SK-N-SH (cell line): ENCODE measurements around the gene BCL7C. TPM values are rescaled to one million over a fixed set of nuclear protein-coding genes. Genes with fewer than 3 reads are reported as not detected.

Source experiments
- CTCF ChIA-PET: fragments of 300-600, 350-600 bp; formaldehyde crosslinking; extraction: SDS; loops from one replicate; lab custom pipeline; 2021; lab: Yijun Ruan, JAX
- POLR2A ChIA-PET: fragments of 350-600 bp; sonication (Branson Sonifier 250); formaldehyde crosslinking; extraction: SDS; loops from one replicate; lab custom pipeline; 2020; ENCODE audit warnings: antibody characterized with exemption, inconsistent platforms; lab: Yijun Ruan, JAX
- DNase-seq: peaks from one replicate; pipeline ENCODE4 v3.0.0; 2012
- H2AFZ ChIP-seq: fragments of 200-600 bp; sonication (generic); 2 replicates; pipeline ENCODE4 v1.8.1; 2016; ENCODE audit warnings: antibody characterized with exemption, mild to moderate bottlenecking, low read depth
- H3F3A ChIP-seq: fragments of 200-600 bp; sonication (generic); replicated peaks from 2 replicates; pipeline ENCODE3; 2016; ENCODE audit warnings: antibody characterized with exemption, mild to moderate bottlenecking; ENCODE audit not compliant: insufficient read depth
- H3K27ac ChIP-seq, 2 experiments: fragments of 200-500 bp in 1 of 2; fragments of 200-600 bp in 1 of 2; sonication (Bioruptor generic) in 1 of 2; sonication (generic), shearing (Covaris generic) in 1 of 2; 2 replicates each; pipeline versions ENCODE4 v1.5.1 to v1.6.1; 2014 to 2016; ENCODE audit warnings: low read depth in 2 of 2, inconsistent platforms in 1 of 2, low read length in 1 of 2, mild to moderate bottlenecking in 1 of 2, mixed read lengths in 1 of 2
- H3K27me3 ChIP-seq: fragments of 200-600 bp; sonication (generic), shearing (Covaris generic); 2 replicates; pipeline ENCODE4 v1.6.1; 2016; ENCODE audit warnings: mixed run types; ENCODE audit not compliant: insufficient read depth
- H3K36me3 ChIP-seq, 2 experiments: fragments of 200-500 bp in 1 of 2; fragments of 200-600 bp in 1 of 2; sonication (Bioruptor generic) in 1 of 2; sonication (generic) in 1 of 2; replicated peaks in 1 of 2; 2 replicates each; pipeline versions ENCODE3 to v1.5.1; 2014 to 2016; ENCODE audit warnings: low read length in 1 of 2, mild to moderate bottlenecking in 1 of 2; ENCODE audit not compliant: insufficient read depth in 2 of 2, control insufficient read depth in 1 of 2
- H3K4me1 ChIP-seq, 2 experiments: fragments of 200-500 bp in 1 of 2; fragments of 200-600 bp in 1 of 2; sonication (Bioruptor generic) in 1 of 2; sonication (generic), shearing (Covaris generic) in 1 of 2; 2 replicates each; pipeline versions ENCODE4 v1.5.1 to v1.6.1; 2014 to 2016; ENCODE audit warnings: low read depth in 1 of 2, low read length in 1 of 2, mixed run types in 1 of 2; ENCODE audit not compliant: insufficient read depth in 2 of 2, control insufficient read depth in 1 of 2
- H3K4me2 ChIP-seq: fragments of 200-600 bp; sonication (generic), shearing (Covaris generic); 2 replicates; pipeline ENCODE4 v1.6.1; 2017; ENCODE audit warnings: mixed run types
- H3K4me3 ChIP-seq, 2 experiments: fragments of 200-500 bp in 1 of 2; fragments of 200-600 bp in 1 of 2; sonication (Bioruptor generic) in 1 of 2; sonication (generic), shearing (Covaris generic) in 1 of 2; 2 replicates each; pipeline versions ENCODE4 v1.5.1 to v1.8.1; 2014 to 2016; ENCODE audit warnings: low read depth in 2 of 2, inconsistent platforms in 1 of 2, low read length in 1 of 2, mild to moderate bottlenecking in 1 of 2, mixed read lengths in 1 of 2, moderate library complexity in 1 of 2
- H3K79me2 ChIP-seq: fragments of 200-600 bp; sonication (generic); 2 replicates; pipeline ENCODE4 v1.8.1; 2017; ENCODE audit warnings: mild to moderate bottlenecking; ENCODE audit not compliant: insufficient read depth
- H3K9ac ChIP-seq: fragments of 200-600 bp; sonication (generic); 2 replicates; pipeline ENCODE4 v1.6.1; 2017; ENCODE audit warnings: mixed run types
- H3K9me2 ChIP-seq: fragments of 200-600 bp; sonication (generic); 2 replicates; pipeline ENCODE4 v1.6.1; 2017; ENCODE audit warnings: mixed run types
- H3K9me3 ChIP-seq: fragments of 200-600 bp; sonication (generic); 2 replicates; pipeline ENCODE4 v1.6.1; 2017; ENCODE audit warnings: mixed run types, mild to moderate bottlenecking, moderate library complexity
- H4K20me1 ChIP-seq: fragments of 200-600 bp; sonication (generic); 2 replicates; pipeline ENCODE4 v1.6.1; 2017; ENCODE audit warnings: mild to moderate bottlenecking, mixed run types; ENCODE audit not compliant: insufficient read depth
- CHD2 ChIP-seq: fragments of 150-350 bp; IDR thresholded peaks from 2 replicates; pipeline ENCODE4 v1.6.1; 2018; ENCODE audit warnings: low read length; ENCODE audit not compliant: partially characterized antibody
- ELF1 ChIP-seq: IDR thresholded peaks from 2 replicates; pipeline ENCODE4 v1.4.0; 2012
- FOSL2 ChIP-seq: IDR thresholded peaks from 2 replicates; pipeline ENCODE4 v1.4.0; 2012; ENCODE audit warnings: low read depth, mild to moderate bottlenecking, moderate library complexity, borderline replicate concordance
- FOXM1 ChIP-seq: IDR thresholded peaks from 2 replicates; pipeline ENCODE4 v1.4.0; 2012; ENCODE audit warnings: low read depth, mild to moderate bottlenecking
- NFIC ChIP-seq: IDR thresholded peaks from 2 replicates; pipeline ENCODE4 v1.4.0; 2012; ENCODE audit warnings: borderline replicate concordance
- NRF1 ChIP-seq: IDR thresholded peaks from 2 replicates; pipeline ENCODE4 v1.6.1; 2012; ENCODE audit warnings: low read depth, mild to moderate bottlenecking, low read length
- POLR2AphosphoS5 ChIP-seq: IDR thresholded peaks from 2 replicates; pipeline ENCODE4 v1.6.1; 2012; ENCODE audit warnings: low read depth, low read length
- RCOR1 ChIP-seq: fragments of 150-350 bp; IDR thresholded peaks from 2 replicates; pipeline ENCODE4 v1.6.1; 2017; ENCODE audit warnings: antibody characterized with exemption, low read length
- RFX5 ChIP-seq: IDR thresholded peaks from 2 replicates; pipeline ENCODE4 v1.6.1; 2012; ENCODE audit warnings: mild to moderate bottlenecking, improper control_type of control experiment, low read length
- SIN3A ChIP-seq: IDR thresholded peaks from 2 replicates; pipeline ENCODE4 v1.6.1; 2012; ENCODE audit warnings: low read depth, mild to moderate bottlenecking, low read length, moderate library complexity, borderline replicate concordance
- TEAD4 ChIP-seq: IDR thresholded peaks from 2 replicates; pipeline ENCODE4 v1.4.0; 2012; ENCODE audit warnings: mild to moderate bottlenecking, borderline replicate concordance; ENCODE audit not compliant: insufficient read depth
- YY1 ChIP-seq: IDR thresholded peaks from 2 replicates; pipeline ENCODE4 v1.4.0; 2012; ENCODE audit warnings: low read depth, mild to moderate bottlenecking
- WGBS: methylation state at CpG from one replicate; pipeline ENCODE4 v1.1.6; 2017; ENCODE audit warnings: low lambda C conversion rate; 5-methylcytosine and 5-hydroxymethylcytosine counted together
- polyA plus RNA-seq, 3 experiments: library from polyadenylated mRNA; depleted of rRNA; stranded (reverse); fragments of >200 nt; gene quantifications; 2 replicates each; pipeline ENCODE4 v1.2.3, GENCODE V29; 2012
- TF ChIP-seq, protein P1 (sequence below): IDR thresholded peaks from 2 replicates; pipeline ENCODE4 v1.4.0; 2012; ENCODE audit warnings: low read depth, borderline replicate concordance
- TF ChIP-seq, protein P2 (sequence below): fragments of 150-350 bp; IDR thresholded peaks from 2 replicates; pipeline ENCODE4 v1.6.1; 2017; ENCODE audit warnings: antibody characterized with exemption, low read length, low read depth, borderline replicate concordance
- TF ChIP-seq, protein P3 (sequence below): IDR thresholded peaks from 2 replicates; pipeline ENCODE4 v1.4.0; 2012; ENCODE audit warnings: low read depth, borderline replicate concordance

Gene BCL7C
- polyA plus RNA-seq, 1 of the 3 experiments (the other 2 are of a cell fraction), result 56.3 TPM

DNA sequence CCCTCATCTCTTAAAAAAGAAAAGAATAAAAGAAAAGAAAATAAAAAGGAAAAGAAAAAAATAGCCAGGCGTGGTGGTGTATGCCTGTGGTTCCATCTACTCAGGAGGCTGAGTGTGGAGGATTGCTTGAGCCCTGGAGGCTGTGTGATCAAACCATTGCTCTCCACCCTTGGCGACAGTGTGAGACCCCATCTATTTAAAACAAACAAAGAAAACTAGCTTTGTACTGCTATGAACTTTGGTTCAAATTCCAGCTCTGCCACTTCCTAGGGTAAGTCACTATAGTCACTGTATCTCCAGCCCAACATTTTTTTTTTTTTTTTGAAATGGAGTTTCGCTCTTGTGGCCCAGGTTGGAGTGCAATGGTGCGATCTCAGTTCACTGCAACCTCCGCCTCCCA, 6.7 kb upstream of the BCL7C start:
- Histone ChIP-seq H2AFZ (no peak overlapping the region), H3K4me1 (peaks cover 12 to 21% of the 10 kb centered on the region in 2 experiments; a peak in 3 of 4 replicates), H3K36me3 (no peaks in the 10 kb centered on the region), H3F3A (peaks cover 24% of the 10 kb centered on the region), H3K4me3 (no peak overlapping the region), H3K9me3 (no peaks in the 10 kb centered on the region), H4K20me1 (no peaks in the 10 kb centered on the region), H3K27ac (no peak overlapping the region), H3K27me3 (no peaks in the 10 kb centered on the region), H3K9me2 (no peaks in the 10 kb centered on the region), H3K4me2 (no peak overlapping the region), H3K79me2 (peaks cover 4% of the 10 kb centered on the region; the same call in 1 of the 2 replicates), H3K9ac (no peak overlapping the region)
- ChIA-PET CTCF (interaction anchor here (0.8 to 4.6 kb wide), 6 partner anchors 14 to 95 kb away, joined by 3 to 74 read pairs (median 4); no protein-coding TSS in a partner anchor), POLR2A (no interaction called here)
- DNase-seq, result no peak
- TF ChIP-seq NRF1 (no peak), CHD2 (no peak), FOSL2 (no peak), RCOR1 (no peak), YY1 (no peak), POLR2AphosphoS5 (no peak), ELF1 (no peak), FOXM1 (no peak), TEAD4 (no peak), RFX5 (no peak)
- TF ChIP-seq, protein P1, sequence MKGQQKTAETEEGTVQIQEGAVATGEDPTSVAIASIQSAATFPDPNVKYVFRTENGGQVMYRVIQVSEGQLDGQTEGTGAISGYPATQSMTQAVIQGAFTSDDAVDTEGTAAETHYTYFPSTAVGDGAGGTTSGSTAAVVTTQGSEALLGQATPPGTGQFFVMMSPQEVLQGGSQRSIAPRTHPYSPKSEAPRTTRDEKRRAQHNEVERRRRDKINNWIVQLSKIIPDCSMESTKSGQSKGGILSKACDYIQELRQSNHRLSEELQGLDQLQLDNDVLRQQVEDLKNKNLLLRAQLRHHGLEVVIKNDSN, result no peak
- 98% methylated on average over 5 of the region's 5 CpGs for WGBS

DNA sequence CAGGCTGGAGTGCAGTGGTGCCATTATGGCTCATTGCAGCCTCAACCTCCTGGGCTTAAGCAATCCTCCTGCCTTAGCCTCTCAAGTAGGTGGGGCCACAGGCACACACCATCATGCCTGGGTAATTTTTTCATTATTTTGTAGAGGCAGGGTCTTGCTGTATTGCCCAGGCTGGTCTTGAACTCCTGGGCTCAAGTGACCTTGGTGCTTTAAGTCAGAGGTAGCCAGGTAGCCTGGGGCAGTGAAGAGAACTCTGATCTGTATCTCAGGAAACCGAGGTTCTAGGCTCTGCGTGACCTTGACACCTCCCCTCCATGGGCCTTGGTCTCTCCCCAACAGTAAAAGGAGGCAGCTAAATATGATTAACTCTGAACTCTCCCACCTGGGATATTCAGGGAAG, 5.9 kb upstream of the BCL7C start:
- Histone ChIP-seq H3K4me2 (no peak overlapping the region), H3K9me2 (no peaks in the 10 kb centered on the region), H2AFZ (no peak overlapping the region), H3K4me1 (peaks cover 12 to 25% of the 10 kb centered on the region in 2 experiments; a peak in 3 of 4 replicates), H3K9ac (no peak overlapping the region), H3K36me3 (no peaks in the 10 kb centered on the region), H3K4me3 (no peak overlapping the region), H3K79me2 (peaks cover 4% of the 10 kb centered on the region; the same call in 1 of the 2 replicates), H3K27me3 (no peaks in the 10 kb centered on the region), H3K27ac (no peak overlapping the region), H3K9me3 (no peaks in the 10 kb centered on the region), H4K20me1 (no peaks in the 10 kb centered on the region), H3F3A (peaks cover 30% of the 10 kb centered on the region)
- TF ChIP-seq, protein P2, sequence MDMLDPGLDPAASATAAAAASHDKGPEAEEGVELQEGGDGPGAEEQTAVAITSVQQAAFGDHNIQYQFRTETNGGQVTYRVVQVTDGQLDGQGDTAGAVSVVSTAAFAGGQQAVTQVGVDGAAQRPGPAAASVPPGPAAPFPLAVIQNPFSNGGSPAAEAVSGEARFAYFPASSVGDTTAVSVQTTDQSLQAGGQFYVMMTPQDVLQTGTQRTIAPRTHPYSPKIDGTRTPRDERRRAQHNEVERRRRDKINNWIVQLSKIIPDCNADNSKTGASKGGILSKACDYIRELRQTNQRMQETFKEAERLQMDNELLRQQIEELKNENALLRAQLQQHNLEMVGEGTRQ, result no peak
- TF ChIP-seq NFIC, result no peak
- TF ChIP-seq, protein P3, sequence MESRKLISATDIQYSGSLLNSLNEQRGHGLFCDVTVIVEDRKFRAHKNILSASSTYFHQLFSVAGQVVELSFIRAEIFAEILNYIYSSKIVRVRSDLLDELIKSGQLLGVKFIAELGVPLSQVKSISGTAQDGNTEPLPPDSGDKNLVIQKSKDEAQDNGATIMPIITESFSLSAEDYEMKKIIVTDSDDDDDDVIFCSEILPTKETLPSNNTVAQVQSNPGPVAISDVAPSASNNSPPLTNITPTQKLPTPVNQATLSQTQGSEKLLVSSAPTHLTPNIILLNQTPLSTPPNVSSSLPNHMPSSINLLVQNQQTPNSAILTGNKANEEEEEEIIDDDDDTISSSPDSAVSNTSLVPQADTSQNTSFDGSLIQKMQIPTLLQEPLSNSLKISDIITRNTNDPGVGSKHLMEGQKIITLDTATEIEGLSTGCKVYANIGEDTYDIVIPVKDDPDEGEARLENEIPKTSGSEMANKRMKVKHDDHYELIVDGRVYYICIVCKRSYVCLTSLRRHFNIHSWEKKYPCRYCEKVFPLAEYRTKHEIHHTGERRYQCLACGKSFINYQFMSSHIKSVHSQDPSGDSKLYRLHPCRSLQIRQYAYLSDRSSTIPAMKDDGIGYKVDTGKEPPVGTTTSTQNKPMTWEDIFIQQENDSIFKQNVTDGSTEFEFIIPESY, result no peak
- no peak for TF ChIP-seq SIN3A
- TF ChIP-seq RCOR1, result no peak
- ChIA-PET CTCF (interaction anchor here (1.6 to 4.6 kb wide), 2 partner anchors 42 to 56 kb away, joined by 4 to 74 read pairs; no protein-coding TSS in a partner anchor), POLR2A (no interaction called here)
- WGBS, result 92% methylated on average over 2 of the region's 2 CpGs
- DNase-seq, result no peak
